Keratinocyte (primary cell): ENCODE data around the gene CCDC77. TPM values are rescaled to one million over a fixed set of nuclear protein-coding genes. Genes with fewer than 3 reads are reported as not detected.

ENCODE experiments used
- DNase-seq: peaks from one replicate; pipeline ENCODE4 v3.0.0-alpha.2; 2011; ENCODE audit warnings: low read depth, missing footprints, low spot score
- FAIRE-seq: peaks from 2 replicates; lab custom pipeline; 2011; peaks lifted over from hg19 to GRCh38; lab: Jason Lieb, UNC
- H2AFZ ChIP-seq: 2 replicates; pipeline ENCODE4 v1.6.0; 2012; ENCODE audit warnings: low read length, control low read depth, inconsistent platforms; ENCODE audit not compliant: control insufficient read depth
- H3K27ac ChIP-seq: 2 replicates; pipeline ENCODE4 v1.5.1; 2011; ENCODE audit warnings: low read length; ENCODE audit not compliant: control insufficient read depth, insufficient read depth
- H3K27me3 ChIP-seq: 3 replicates; pipeline ENCODE4 v1.6.0; 2011; ENCODE audit warnings: low read length; ENCODE audit not compliant: control insufficient read depth, insufficient read depth; ENCODE audit errors: extremely low read depth
- H3K36me3 ChIP-seq, 2 experiments: 2 replicates in 1 of 2; 3 replicates in 1 of 2; pipeline ENCODE4 v1.5.1; 2011; ENCODE audit warnings: low read length in 2 of 2, mild to moderate bottlenecking in 1 of 2; ENCODE audit not compliant: control insufficient read depth in 2 of 2, insufficient read depth in 2 of 2; ENCODE audit errors: extremely low read depth in 1 of 2
- H3K4me1 ChIP-seq: 3 replicates; pipeline ENCODE4 v1.5.1; 2011; ENCODE audit warnings: low read length; ENCODE audit not compliant: control insufficient read depth, insufficient read depth; ENCODE audit errors: extremely low read depth
- H3K4me2 ChIP-seq: 3 replicates; pipeline ENCODE4 v1.6.0; 2011; ENCODE audit warnings: low read depth, low read length; ENCODE audit not compliant: control insufficient read depth, insufficient read depth; ENCODE audit errors: extremely low read depth
- H3K4me3 ChIP-seq, 3 experiments: fragments of 200-600 bp in 1 of 3; sonication (generic) in 1 of 3; 2 replicates in 2 of 3; 3 replicates in 1 of 3; pipeline ENCODE4 v1.5.1; 2011 to 2016; ENCODE audit warnings: low read length in 3 of 3, mild to moderate bottlenecking in 3 of 3, control low read depth in 2 of 3, inconsistent platforms in 1 of 3, low read depth in 1 of 3, mixed read lengths in 1 of 3, mixed run types in 1 of 3, moderate library complexity in 1 of 3; ENCODE audit not compliant: control insufficient read depth in 2 of 3, insufficient read depth in 2 of 3; ENCODE audit errors: extremely low read depth in 1 of 3
- H3K79me2 ChIP-seq: 2 replicates; pipeline ENCODE4 v1.6.0; 2012; ENCODE audit warnings: low read length; ENCODE audit not compliant: control insufficient read depth, insufficient read depth
- H3K9ac ChIP-seq: 3 replicates; pipeline ENCODE4 v1.6.0; 2011; ENCODE audit warnings: low read length; ENCODE audit not compliant: control insufficient read depth, insufficient read depth; ENCODE audit errors: extremely low read depth
- H3K9me1 ChIP-seq: 3 replicates; pipeline ENCODE4 v1.6.0; 2011; ENCODE audit warnings: low read length; ENCODE audit not compliant: control insufficient read depth, insufficient read depth; ENCODE audit errors: extremely low read depth
- H3K9me3 ChIP-seq: 2 replicates; pipeline ENCODE4 v1.5.1; 2012; ENCODE audit warnings: low read depth, low read length; ENCODE audit not compliant: control insufficient read depth
- H4K20me1 ChIP-seq: 3 replicates; pipeline ENCODE4 v1.6.0; 2011; ENCODE audit warnings: low read length; ENCODE audit not compliant: control insufficient read depth, insufficient read depth; ENCODE audit errors: extremely low read depth
- CTCF ChIP-seq, 3 experiments: IDR thresholded peaks in 1 of 3; conservative IDR thresholded peaks in 1 of 3; optimal IDR thresholded peaks in 1 of 3; 2 replicates in 2 of 3; 3 replicates in 1 of 3; pipeline versions ENCODE3 to v1.5.1; 2011; ENCODE audit warnings: low read length in 3 of 3, mild to moderate bottlenecking in 3 of 3, moderate library complexity in 2 of 3, control low read depth in 1 of 3, inconsistent platforms in 1 of 3; ENCODE audit not compliant: insufficient read depth in 2 of 3; ENCODE audit errors: extremely low read depth in 1 of 3
- EZH2 ChIP-seq: IDR thresholded peaks from one replicate; pipeline ENCODE4 v1.6.1; 2012; ENCODE audit warnings: inconsistent platforms, mild to moderate bottlenecking, low read length, moderate library complexity
- dilution Hi-C: fragments of 300-500 bp; cut with MboI; formaldehyde crosslinking; loops from one replicate; pipeline ENCODE4 v1.7.0; 2020; ENCODE audit warnings: low sequenced_read_pairs; ENCODE audit not compliant: extremely low pct_ligation_motif_present
- polyA plus RNA-seq, 5 experiments: library from polyadenylated mRNA; depleted of rRNA in 3 of 5; stranded (reverse) in 3 of 5; stranded (forward) in 1 of 5; unstranded in 1 of 5; fragments of >200 nt; gene quantifications; 1 replicate in 1 of 5; 2 replicates in 3 of 5; 3 replicates in 1 of 5; pipeline versions ENCODE4 v1.2.1 to v1.2.3, GENCODE V29; 2011 to 2012; ENCODE audit warnings: missing spikeins in 2 of 5, low read depth in 1 of 5, low replicate concordance in 1 of 5

CCDC77 gene
- polyA plus RNA-seq, 1 donor (not counting 4 experiments of a cell fraction or from before 2014, with no cell fraction given): 8.3 TPM

- DNase-seq (no peak), FAIRE-seq (peak; percentile 39)
- no peaks in the 10 kb centered on the region for H3K27me3 ChIP-seq
- no peaks in the 10 kb centered on the region for H3K79me2 ChIP-seq
- no peaks in the 10 kb centered on the region for H3K9me3 ChIP-seq
- H3K4me2 ChIP-seq: no peak overlapping the region
- no peak overlapping the region for H3K27ac ChIP-seq
- H3K9me1 ChIP-seq: no peaks in the 10 kb centered on the region
- H3K4me3 ChIP-seq: no peak overlapping the region
- H4K20me1 ChIP-seq: no peaks in the 10 kb centered on the region
- TF ChIP-seq CTCF (optimal IDR thresholded peaks at IDR 0.05 in 1 of 3, IDR thresholded peaks at IDR 0.05 in 1 of 3, conservative IDR thresholded peaks at IDR 0.05 in 1 of 3; ENCODE audit: extremely low read depth in 1 of 3, insufficient read depth in 2 of 3, low read length in 3 of 3) (no peak), EZH2 (no peak)
- peaks cover 8 to 20% of the 10 kb centered on the region in 2 experiments for H3K36me3 ChIP-seq
- dilution Hi-C loops: no loop called here
- H3K4me1 ChIP-seq: no peaks in the 10 kb centered on the region
- H2AFZ ChIP-seq: no peak overlapping the region
- no peak overlapping the region for H3K9ac ChIP-seq
Observed at GRCh38 chr12:359091-359490, 42.4 kb upstream of the CCDC77 start.

- Histone ChIP-seq H2AFZ (no peak overlapping the region), H3K27ac (no peak overlapping the region), H3K9me3 (no peaks in the 10 kb centered on the region), H3K4me2 (no peak overlapping the region), H3K79me2 (no peaks in the 10 kb centered on the region), H3K4me3 (no peak overlapping the region), H4K20me1 (no peaks in the 10 kb centered on the region), H3K9ac (no peak overlapping the region), H3K36me3 (peaks cover 0 to 14% of the 10 kb centered on the region in 2 experiments), H3K9me1 (no peaks in the 10 kb centered on the region), H3K27me3 (no peaks in the 10 kb centered on the region), H3K4me1 (no peaks in the 10 kb centered on the region)
- DNase-seq (no peak), FAIRE-seq (no peak)
- no peak for TF ChIP-seq CTCF (optimal IDR thresholded peaks at IDR 0.05 in 1 of 3, IDR thresholded peaks at IDR 0.05 in 1 of 3, conservative IDR thresholded peaks at IDR 0.05 in 1 of 3; ENCODE audit: extremely low read depth in 1 of 3, insufficient read depth in 2 of 3, low read length in 3 of 3)
- no peak for TF ChIP-seq EZH2
- dilution Hi-C loops: no loop called here
Observed at GRCh38 chr12:366820-367219, 34.6 kb upstream of the CCDC77 start.
